GM12878 (cell line): ENCODE results near the gene FBXO3. TPM values are rescaled to one million over a fixed set of nuclear protein-coding genes. Genes with fewer than 3 reads are reported as not detected.

ENCODE experiments used
- BHLHE40 ChIP-seq, 2 experiments: fragments of 450-650 bp in 1 of 2; IDR thresholded peaks; 2 replicates each; pipeline ENCODE4 v1.6.1; 2011 to 2017; ENCODE audit warnings: low read depth in 2 of 2, borderline replicate concordance in 1 of 2, improper control_type of control experiment in 1 of 2, low read length in 1 of 2, mild to moderate bottlenecking in 1 of 2
- CEBPZ ChIP-seq: fragments of 150-350 bp; IDR thresholded peaks from 2 replicates; pipeline ENCODE4 v1.6.1; 2016; ENCODE audit warnings: low read depth, low read length
- CHD4 ChIP-seq: fragments of 200-600 bp; sonication (generic); IDR thresholded peaks from 2 replicates; pipeline ENCODE4 v1.6.1; 2016; ENCODE audit warnings: mild to moderate bottlenecking
- CREB1 ChIP-seq: IDR thresholded peaks from 2 replicates; pipeline ENCODE4 v1.6.1; 2012; ENCODE audit warnings: low read depth, mild to moderate bottlenecking, inconsistent platforms
- ELK1 ChIP-seq: IDR thresholded peaks from 2 replicates; pipeline ENCODE4 v1.6.1; 2012; ENCODE audit warnings: low read depth, low read length, improper control_type of control experiment
- HDGF ChIP-seq: fragments of 450-650 bp; IDR thresholded peaks from 2 replicates; pipeline ENCODE4 v1.6.1; 2016; ENCODE audit warnings: antibody characterized with exemption
- IKZF1 ChIP-seq: fragments of 450-650 bp; conservative IDR thresholded peaks from 2 replicates; pipeline ENCODE4 v1.6.1; 2017; ENCODE audit warnings: antibody characterized with exemption, mild to moderate bottlenecking
- IRF4 ChIP-seq: IDR thresholded peaks from 2 replicates; pipeline ENCODE4 v1.6.1; 2011; ENCODE audit warnings: low read depth, low read length
- IRF5 ChIP-seq: fragments of 450-650 bp; IDR thresholded peaks from 2 replicates; pipeline ENCODE4 v1.6.1; 2017; ENCODE audit warnings: borderline replicate concordance
- NFYA ChIP-seq: IDR thresholded peaks from 2 replicates; pipeline ENCODE4 v1.6.1; 2011; ENCODE audit warnings: low read depth, mild to moderate bottlenecking, low read length, improper control_type of control experiment, borderline replicate concordance
- NR2C1 ChIP-seq: fragments of 450-650 bp; IDR thresholded peaks from 2 replicates; pipeline ENCODE4 v1.6.1; 2017; ENCODE audit warnings: antibody characterized with exemption, mild to moderate bottlenecking, moderate library complexity
- RBBP5 ChIP-seq: fragments of 200-600 bp; sonication (generic); conservative IDR thresholded peaks from 2 replicates; pipeline ENCODE4 v1.6.1; 2016
- RELA ChIP-seq: fragments of 450-650 bp; IDR thresholded peaks from 2 replicates; pipeline ENCODE4 v1.8.0; 2014; ENCODE audit warnings: borderline replicate concordance; ENCODE audit not compliant: partially characterized antibody
- SUZ12 ChIP-seq: fragments of 200-600 bp; sonication (generic); IDR thresholded peaks from one replicate; pipeline ENCODE4 v1.6.1; 2018; ENCODE audit warnings: antibody characterized with exemption, mild to moderate bottlenecking; ENCODE audit not compliant: unreplicated experiment
- TARDBP ChIP-seq: IDR thresholded peaks from 2 replicates; pipeline ENCODE4 v1.6.1; 2016; ENCODE audit warnings: borderline replicate concordance
- TCF12 ChIP-seq: IDR thresholded peaks from 2 replicates; pipeline ENCODE4 v1.6.1; 2011; ENCODE audit warnings: low read depth, mild to moderate bottlenecking, low read length
- ZNF687 ChIP-seq: fragments of 450-650 bp; IDR thresholded peaks from 2 replicates; pipeline ENCODE4 v1.6.1; 2017; ENCODE audit warnings: mild to moderate bottlenecking, moderate library complexity
- polyA plus RNA-seq, 11 experiments: library from polyadenylated mRNA; depleted of rRNA in 4 of 11; unstranded in 6 of 11; stranded (reverse) in 5 of 11; fragments of >200 nt; fragmentation: Nextera tagmentation in 4 of 11; fragmentation: Illumina TruSeq in 1 of 11; extraction: Ambion mirVana in 4 of 11; extraction: Trizol in 1 of 11; gene quantifications; 1 replicate in 1 of 11; 2 replicates in 10 of 11; pipeline versions ENCODE4 v1.2.1 to v1.2.3, GENCODE V29; 2011 to 2016; ENCODE audit warnings: inconsistent platforms in 2 of 11, missing spikeins in 2 of 11, low read depth in 1 of 11
- total RNA-seq, 4 experiments: library from RNA; depleted of rRNA in 3 of 4; stranded (reverse); fragments of >200 nt in 3 of 4; fragmentation: Illumina TruSeq in 1 of 4; extraction: Trizol in 1 of 4; gene quantifications; 2 replicates each; pipeline versions ENCODE4 v1.2.1 to v1.2.3, GENCODE V29; 2013 to 2021

Gene FBXO3
- total and polyA plus RNA-seq, 10 of the 15 experiments (the other 5 are each of a cell fraction or from before 2014, with no cell fraction given), result 8.9 to 33.4 (median 13.8) TPM

- peak in 1 of 2 experiments; percentile 55; a peak in 1 of 4 replicates for TF ChIP-seq BHLHE40 (IDR thresholded peaks at IDR 0.05; ENCODE audit: borderline replicate concordance in 1 of 2, low read depth in 2 of 2, low read length in 1 of 2)
- TF ChIP-seq CHD4, result no peak
- TF ChIP-seq ELK1, result no peak
- TF ChIP-seq SUZ12, result no peak
- no peak for TF ChIP-seq CEBPZ
- TF ChIP-seq RELA, result no peak
- no peak for TF ChIP-seq NFYA
- TF ChIP-seq ZNF687, result 0 out of 2 replicates have a peak, but pooled peaks have one; percentile 45
- no peak for TF ChIP-seq TARDBP
- no peak for TF ChIP-seq CREB1
- no peak for TF ChIP-seq IRF5
- no peak for TF ChIP-seq NR2C1
- TF ChIP-seq IRF4, result no peak
- TF ChIP-seq TCF12, result no peak
- TF ChIP-seq RBBP5, result no peak
- peak; percentile 46 for TF ChIP-seq IKZF1
- TF ChIP-seq HDGF, result peak; percentile 24; the same call in 1 of the 2 replicates
Measured at GRCh38 chr11:33731723-33732531, 42.4 kb downstream of the FBXO3 start (continued).
